Endothelial cell of umbilical vein (primary cell): Measurements from ENCODE around the gene GLMN.

Experiments used
- EZH2 ChIP-seq: IDR thresholded peaks from 2 replicates; pipeline ENCODE4 v1.6.1; 2012; ENCODE audit warnings: borderline replicate concordance, low read depth, mild to moderate bottlenecking, moderate library complexity, low read length, inconsistent platforms; ENCODE audit not compliant: severe bottlenecking
- FOS ChIP-seq: IDR thresholded peaks from 2 replicates; pipeline ENCODE4 v1.6.1; 2011; ENCODE audit warnings: mild to moderate bottlenecking, low read length, moderate library complexity, borderline replicate concordance; ENCODE audit not compliant: insufficient read depth
- JUN ChIP-seq: IDR thresholded peaks from 2 replicates; pipeline ENCODE4 v1.6.1; 2011; ENCODE audit warnings: borderline replicate concordance, low read depth; ENCODE audit not compliant: insufficient read length, insufficient read depth
- POLR2A ChIP-seq: IDR thresholded peaks from 2 replicates; pipeline ENCODE4 v1.6.1; 2012; ENCODE audit warnings: low read depth, mild to moderate bottlenecking, control low read depth, low read length
- POLR2AphosphoS5 ChIP-seq: IDR thresholded peaks from 2 replicates; pipeline ENCODE4 v1.6.1; 2012; ENCODE audit warnings: low read depth, mild to moderate bottlenecking, control low read depth, low read length, moderate library complexity; ENCODE audit not compliant: insufficient read depth
- TF ChIP-seq, protein P1 (sequence below), 2 donors: IDR thresholded peaks; 1 replicate in 1 of 2; 2 replicates in 1 of 2; pipeline ENCODE4 v1.5.1; 2011; ENCODE audit warnings: low read length in 2 of 2, mild to moderate bottlenecking in 2 of 2, moderate library complexity in 2 of 2, control low read depth in 1 of 2, inconsistent platforms in 1 of 2, low read depth in 1 of 2; ENCODE audit not compliant: insufficient read depth in 1 of 2; ENCODE audit errors: extremely low read depth in 1 of 2
- TF ChIP-seq, protein P2 (sequence below): IDR thresholded peaks from 2 replicates; pipeline ENCODE4 v1.6.1; 2011; ENCODE audit not compliant: insufficient read depth, insufficient read length

DNA sequence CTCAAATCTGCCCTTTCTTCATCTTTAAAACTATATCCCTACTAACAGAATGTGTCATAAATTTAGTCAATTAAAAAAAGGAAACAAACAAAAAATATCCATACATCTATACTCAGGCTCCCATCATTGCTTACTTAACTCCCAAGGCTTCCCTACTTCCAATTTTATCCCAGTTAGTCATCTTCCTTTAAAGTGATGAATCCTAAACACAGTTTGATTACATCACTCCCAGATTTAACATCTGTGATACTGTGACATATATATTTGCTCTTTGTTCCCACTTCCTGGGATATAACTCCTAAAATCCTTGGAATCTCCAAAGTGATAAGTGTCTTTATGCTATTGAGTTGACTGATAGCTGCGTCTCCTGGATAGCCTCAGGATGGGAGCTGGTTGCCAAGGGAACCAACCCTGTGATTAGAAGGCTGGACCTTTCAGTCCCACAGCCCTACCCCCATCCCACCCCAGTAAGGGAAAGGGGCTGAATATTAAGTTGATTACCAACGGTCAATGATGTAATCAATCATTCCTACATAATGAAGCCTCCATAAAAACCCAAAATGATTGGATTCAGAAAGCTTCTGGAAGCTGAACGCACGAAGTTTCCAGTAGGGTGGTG lies 21.6 kb downstream of the GLMN start:
- TF ChIP-seq JUN (peak; percentile 64), POLR2A (no peak), FOS (peak; percentile 69), POLR2AphosphoS5 (peak; percentile 39), EZH2 (no peak)
- TF ChIP-seq, protein P1, sequence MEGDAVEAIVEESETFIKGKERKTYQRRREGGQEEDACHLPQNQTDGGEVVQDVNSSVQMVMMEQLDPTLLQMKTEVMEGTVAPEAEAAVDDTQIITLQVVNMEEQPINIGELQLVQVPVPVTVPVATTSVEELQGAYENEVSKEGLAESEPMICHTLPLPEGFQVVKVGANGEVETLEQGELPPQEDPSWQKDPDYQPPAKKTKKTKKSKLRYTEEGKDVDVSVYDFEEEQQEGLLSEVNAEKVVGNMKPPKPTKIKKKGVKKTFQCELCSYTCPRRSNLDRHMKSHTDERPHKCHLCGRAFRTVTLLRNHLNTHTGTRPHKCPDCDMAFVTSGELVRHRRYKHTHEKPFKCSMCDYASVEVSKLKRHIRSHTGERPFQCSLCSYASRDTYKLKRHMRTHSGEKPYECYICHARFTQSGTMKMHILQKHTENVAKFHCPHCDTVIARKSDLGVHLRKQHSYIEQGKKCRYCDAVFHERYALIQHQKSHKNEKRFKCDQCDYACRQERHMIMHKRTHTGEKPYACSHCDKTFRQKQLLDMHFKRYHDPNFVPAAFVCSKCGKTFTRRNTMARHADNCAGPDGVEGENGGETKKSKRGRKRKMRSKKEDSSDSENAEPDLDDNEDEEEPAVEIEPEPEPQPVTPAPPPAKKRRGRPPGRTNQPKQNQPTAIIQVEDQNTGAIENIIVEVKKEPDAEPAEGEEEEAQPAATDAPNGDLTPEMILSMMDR (IDR thresholded peaks at IDR 0.05; ENCODE audit: extremely low read depth in 1 of 2, insufficient read depth in 1 of 2, low read depth in 1 of 2, low read length in 2 of 2): no peak
- TF ChIP-seq, protein P2, sequence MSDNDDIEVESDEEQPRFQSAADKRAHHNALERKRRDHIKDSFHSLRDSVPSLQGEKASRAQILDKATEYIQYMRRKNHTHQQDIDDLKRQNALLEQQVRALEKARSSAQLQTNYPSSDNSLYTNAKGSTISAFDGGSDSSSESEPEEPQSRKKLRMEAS: no peak
